ENCODE results near the gene BANP. TPM values are rescaled to one million over a fixed set of nuclear protein-coding genes. Genes with fewer than 3 reads are reported as not detected.
A peak's percentile ranks its signal among the peaks of the same experiment; 100 is the strongest.
"Not testable (repeated sequence)": the region's sequence is repeated elsewhere in the genome, so short reads cannot be mapped to it uniquely, and the experiment has no call there.

Gene BANP
- total RNA-seq, 2 donors from 2014 or later: 31.3 to 59.2 TPM

DNA sequence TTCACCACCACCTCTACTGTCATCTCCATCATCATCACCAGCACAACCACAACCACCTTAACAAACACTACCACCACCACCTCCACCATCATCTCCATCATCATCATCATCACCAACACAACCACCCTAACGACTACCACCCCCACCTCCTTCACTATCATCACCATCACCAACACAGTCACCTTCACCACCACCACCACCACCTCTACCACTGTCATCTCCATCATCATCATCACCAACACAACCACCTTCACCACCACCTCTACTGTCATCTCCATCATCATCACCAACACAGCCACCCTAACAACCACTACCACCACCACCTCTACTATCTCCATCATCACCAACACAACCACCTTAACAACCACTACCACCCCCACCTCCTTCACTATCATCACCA lies 102.2 kb downstream of the BANP start:
- not testable (repeated sequence) for ATAC-seq; DNase-seq (ENCODE audit: low spot score); H3K27ac Mint-ChIP-seq; H3K36me3 Mint-ChIP-seq; H3K27me3 Mint-ChIP-seq; H3K4me3 Mint-ChIP-seq; H3K9me3 Mint-ChIP-seq; H3K4me1 Mint-ChIP-seq (ENCODE audit: low read depth in 2 of 2)

GRCh38 chr16:88055356-88055755 lies 104.1 kb downstream of the BANP start:
- H3K27ac Mint-ChIP-seq: no peak overlapping the region
- H3K36me3 Mint-ChIP-seq: no peaks in the 10 kb centered on the region
- no peaks in the 10 kb centered on the region for H3K9me3 Mint-ChIP-seq
- no peaks in the 10 kb centered on the region for H3K27me3 Mint-ChIP-seq
- no peak overlapping the region for H3K4me3 Mint-ChIP-seq
- H3K4me1 Mint-ChIP-seq (ENCODE audit: low read depth in 2 of 2): no peaks in the 10 kb centered on the region
- DNase-seq (ENCODE audit: low spot score) (no peak), ATAC-seq (no peak)

DNA sequence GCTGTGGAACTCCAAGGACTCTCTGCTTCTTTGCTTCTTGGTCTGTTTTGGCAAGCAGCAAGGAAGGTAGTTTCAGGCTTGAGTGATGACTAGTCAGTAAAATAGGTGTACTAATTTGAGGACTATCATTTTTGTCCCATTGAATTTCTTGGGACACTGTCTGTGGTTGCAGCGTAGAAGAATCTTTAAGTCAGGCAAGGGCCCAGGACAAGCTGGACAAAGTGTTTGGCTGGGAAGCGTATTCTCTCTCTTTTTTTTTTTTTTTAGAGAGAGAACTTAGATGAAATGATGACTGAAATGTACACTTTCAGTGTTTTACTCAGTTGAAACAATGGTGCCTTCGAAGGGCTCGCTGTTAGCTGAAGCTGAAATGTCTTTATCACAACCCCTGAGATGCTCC lies 105.0 kb downstream of the BANP start:
- ATAC-seq (no peak), DNase-seq (ENCODE audit: low spot score) (no peak)
- Mint-ChIP-seq H3K9me3 (no peaks in the 10 kb centered on the region), H3K27me3 (no peaks in the 10 kb centered on the region), H3K36me3 (no peaks in the 10 kb centered on the region), H3K4me3 (no peak overlapping the region), H3K27ac (no peak overlapping the region), H3K4me1 (ENCODE audit: low read depth in 2 of 2) (no peaks in the 10 kb centered on the region)

DNA sequence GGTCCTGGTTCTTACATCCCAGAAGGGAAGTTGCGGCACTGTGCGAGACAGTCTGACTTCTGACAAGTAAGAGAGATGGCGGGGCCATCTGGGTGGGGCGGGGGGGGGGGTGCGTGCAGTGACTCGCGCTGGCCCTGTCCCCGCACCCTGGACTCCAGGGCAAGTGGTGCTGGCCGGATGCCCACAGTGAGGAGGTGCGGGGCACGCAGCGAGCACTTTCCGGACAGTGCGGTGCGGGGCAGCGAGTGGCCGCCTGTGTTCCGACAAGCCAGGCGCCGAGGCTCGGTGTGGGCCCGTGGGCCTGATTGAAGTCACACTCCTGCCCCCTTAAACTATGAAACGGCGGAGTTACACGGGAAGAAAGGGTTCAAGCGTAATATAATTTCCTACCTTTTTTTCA lies 106.4 kb downstream of the BANP start:
- no peak overlapping the region for H3K4me3 Mint-ChIP-seq
- ATAC-seq (no peak), DNase-seq (ENCODE audit: low spot score) (peak; percentile 60)
- H3K27ac Mint-ChIP-seq: no peak overlapping the region
- H3K36me3 Mint-ChIP-seq: no peaks in the 10 kb centered on the region
- H3K27me3 Mint-ChIP-seq: no peaks in the 10 kb centered on the region
- no peaks in the 10 kb centered on the region for H3K4me1 Mint-ChIP-seq (ENCODE audit: low read depth in 2 of 2)
- no peaks in the 10 kb centered on the region for H3K9me3 Mint-ChIP-seq

GRCh38 chr16:88058136-88058535 lies 106.9 kb downstream of the BANP start:
- Mint-ChIP-seq H3K36me3 (no peaks in the 10 kb centered on the region), H3K4me3 (no peak overlapping the region), H3K27me3 (no peaks in the 10 kb centered on the region), H3K9me3 (no peaks in the 10 kb centered on the region), H3K27ac (no peak overlapping the region), H3K4me1 (ENCODE audit: low read depth in 2 of 2) (no peaks in the 10 kb centered on the region)
- DNase-seq (ENCODE audit: low spot score): peak; percentile 44
- no peak for ATAC-seq

DNA sequence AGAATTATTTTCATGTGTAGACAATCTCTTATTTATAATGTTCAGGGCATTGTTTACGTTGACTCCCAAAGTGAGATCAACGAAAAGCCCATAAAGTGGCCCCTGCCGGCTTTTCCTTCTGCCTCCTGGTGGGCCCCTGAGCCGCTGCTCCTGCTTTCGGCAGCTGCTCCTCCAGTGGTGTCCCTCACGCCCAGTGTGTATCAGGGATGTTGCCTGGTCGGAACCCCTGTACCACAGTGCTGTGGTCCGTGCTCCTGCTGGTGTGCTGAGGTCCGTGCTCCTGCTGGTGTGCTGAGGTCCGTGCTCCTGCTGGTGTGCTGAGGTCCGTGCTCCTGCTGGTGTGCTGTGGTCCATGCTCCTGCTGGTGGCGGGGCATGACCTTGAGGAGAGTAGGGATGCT lies 107.6 kb downstream of the BANP start:
- H3K9me3 Mint-ChIP-seq: no peaks in the 10 kb centered on the region
- no peak overlapping the region for H3K4me3 Mint-ChIP-seq
- H3K4me1 Mint-ChIP-seq (ENCODE audit: low read depth in 2 of 2): no peaks in the 10 kb centered on the region
- DNase-seq (ENCODE audit: low spot score): peak; percentile 26
- H3K27ac Mint-ChIP-seq: no peak overlapping the region
- no peak for ATAC-seq
- H3K27me3 Mint-ChIP-seq: no peaks in the 10 kb centered on the region
- H3K36me3 Mint-ChIP-seq: no peaks in the 10 kb centered on the region

GRCh38 chr16:88059701-88060386 lies 108.6 kb downstream of the BANP start:
- Mint-ChIP-seq H3K27ac (no peak overlapping the region), H3K4me1 (ENCODE audit: low read depth in 2 of 2) (no peaks in the 10 kb centered on the region), H3K4me3 (no peak overlapping the region), H3K36me3 (no peaks in the 10 kb centered on the region), H3K27me3 (no peaks in the 10 kb centered on the region), H3K9me3 (no peaks in the 10 kb centered on the region)
- no peak for DNase-seq (ENCODE audit: low spot score)
- ATAC-seq: peak in 1 of 2 donors; percentile 19

DNA sequence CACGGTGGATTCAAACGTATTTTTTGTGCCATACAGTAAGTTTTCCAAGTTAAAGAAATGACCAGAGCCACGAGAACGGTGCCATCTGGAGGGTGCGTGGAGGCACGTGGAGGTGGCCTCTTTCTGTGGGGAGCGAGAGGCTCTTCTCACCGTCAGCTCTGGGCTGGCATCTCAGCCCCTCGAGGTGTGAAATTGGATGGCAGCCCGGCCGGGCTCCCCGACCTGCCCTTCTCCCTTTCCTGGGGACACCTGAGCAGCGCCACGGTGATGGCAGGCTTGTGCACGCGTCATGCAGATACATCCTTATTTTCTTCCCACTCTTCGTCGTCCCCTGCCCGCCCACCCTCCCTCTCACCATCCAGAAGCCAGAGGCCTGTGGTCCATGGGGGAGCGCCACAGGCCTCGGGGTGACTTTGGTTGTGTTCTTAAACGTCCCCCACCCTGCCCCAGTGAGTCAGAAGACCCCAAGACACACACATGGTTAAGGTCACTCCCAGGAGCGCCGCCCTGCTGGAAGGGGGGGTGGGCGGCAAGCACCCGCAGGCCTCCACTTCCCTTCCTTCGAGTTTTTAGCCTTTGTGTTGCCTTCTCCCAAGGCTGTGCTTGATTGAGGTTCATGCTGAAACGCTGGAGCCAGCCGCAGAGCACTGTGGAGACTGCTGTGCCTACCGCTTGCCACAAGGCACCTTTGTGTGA lies 109.4 kb downstream of the BANP start:
- Mint-ChIP-seq H3K4me1 (ENCODE audit: low read depth in 2 of 2) (no peaks in the 10 kb centered on the region), H3K4me3 (no peak overlapping the region), H3K36me3 (no peaks in the 10 kb centered on the region), H3K27ac (no peak overlapping the region), H3K27me3 (no peaks in the 10 kb centered on the region), H3K9me3 (no peaks in the 10 kb centered on the region)
- DNase-seq (ENCODE audit: low spot score) (no peak), ATAC-seq (no peak)

- no peak overlapping the region for H3K4me3 Mint-ChIP-seq
- no peak for ATAC-seq
- DNase-seq (ENCODE audit: low spot score): no peak
- H3K36me3 Mint-ChIP-seq: no peaks in the 10 kb centered on the region
- H3K4me1 Mint-ChIP-seq (ENCODE audit: low read depth in 2 of 2): no peaks in the 10 kb centered on the region
- no peak overlapping the region for H3K27ac Mint-ChIP-seq
- no peaks in the 10 kb centered on the region for H3K27me3 Mint-ChIP-seq
- H3K9me3 Mint-ChIP-seq: no peaks in the 10 kb centered on the region
Observed at GRCh38 chr16:88061346-88062110, 110.3 kb downstream of the BANP start.

- peak; percentile 12 for DNase-seq (ENCODE audit: low spot score)
- no peaks in the 10 kb centered on the region for H3K36me3 Mint-ChIP-seq
- H3K27ac Mint-ChIP-seq: no peak overlapping the region
- no peaks in the 10 kb centered on the region for H3K4me1 Mint-ChIP-seq (ENCODE audit: low read depth in 2 of 2)
- H3K4me3 Mint-ChIP-seq: no peak overlapping the region
- ATAC-seq: no peak
- no peaks in the 10 kb centered on the region for H3K9me3 Mint-ChIP-seq
- H3K27me3 Mint-ChIP-seq: no peaks in the 10 kb centered on the region
Observed at GRCh38 chr16:88062341-88063210, 111.3 kb downstream of the BANP start.

DNA sequence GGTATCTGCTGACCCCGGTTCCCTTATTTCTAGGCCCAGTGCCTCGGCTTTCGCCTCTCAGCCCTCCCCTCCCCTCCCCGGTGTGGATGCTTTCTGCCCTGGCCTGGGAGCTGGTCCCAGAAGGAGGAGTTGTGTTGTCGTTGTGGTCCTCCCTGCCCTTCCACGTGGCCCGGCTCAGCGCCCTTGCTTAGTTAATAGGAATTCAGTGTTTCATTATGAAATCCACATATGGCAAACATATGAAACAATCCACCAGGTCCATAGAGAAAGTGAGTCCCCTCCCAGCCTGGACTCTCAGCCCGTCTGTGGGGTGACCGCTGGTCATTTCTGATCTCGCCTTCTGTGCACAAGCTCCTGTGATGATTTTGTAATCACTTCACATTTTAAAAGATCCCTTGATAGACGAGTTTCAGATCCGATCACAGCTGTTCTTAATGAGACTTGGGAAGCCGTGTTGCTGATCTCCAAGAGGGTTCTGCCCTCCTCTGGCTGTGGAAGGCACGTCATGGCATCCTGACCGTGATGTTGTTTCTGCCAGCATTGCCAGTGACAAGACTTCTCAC lies 112.1 kb downstream of the BANP start:
- no peak overlapping the region for H3K4me3 Mint-ChIP-seq
- H3K9me3 Mint-ChIP-seq: no peaks in the 10 kb centered on the region
- no peak overlapping the region for H3K27ac Mint-ChIP-seq
- H3K27me3 Mint-ChIP-seq: no peaks in the 10 kb centered on the region
- no peaks in the 10 kb centered on the region for H3K36me3 Mint-ChIP-seq
- DNase-seq (ENCODE audit: low spot score) (no peak), ATAC-seq (no peak)
- no peaks in the 10 kb centered on the region for H3K4me1 Mint-ChIP-seq (ENCODE audit: low read depth in 2 of 2)

DNA sequence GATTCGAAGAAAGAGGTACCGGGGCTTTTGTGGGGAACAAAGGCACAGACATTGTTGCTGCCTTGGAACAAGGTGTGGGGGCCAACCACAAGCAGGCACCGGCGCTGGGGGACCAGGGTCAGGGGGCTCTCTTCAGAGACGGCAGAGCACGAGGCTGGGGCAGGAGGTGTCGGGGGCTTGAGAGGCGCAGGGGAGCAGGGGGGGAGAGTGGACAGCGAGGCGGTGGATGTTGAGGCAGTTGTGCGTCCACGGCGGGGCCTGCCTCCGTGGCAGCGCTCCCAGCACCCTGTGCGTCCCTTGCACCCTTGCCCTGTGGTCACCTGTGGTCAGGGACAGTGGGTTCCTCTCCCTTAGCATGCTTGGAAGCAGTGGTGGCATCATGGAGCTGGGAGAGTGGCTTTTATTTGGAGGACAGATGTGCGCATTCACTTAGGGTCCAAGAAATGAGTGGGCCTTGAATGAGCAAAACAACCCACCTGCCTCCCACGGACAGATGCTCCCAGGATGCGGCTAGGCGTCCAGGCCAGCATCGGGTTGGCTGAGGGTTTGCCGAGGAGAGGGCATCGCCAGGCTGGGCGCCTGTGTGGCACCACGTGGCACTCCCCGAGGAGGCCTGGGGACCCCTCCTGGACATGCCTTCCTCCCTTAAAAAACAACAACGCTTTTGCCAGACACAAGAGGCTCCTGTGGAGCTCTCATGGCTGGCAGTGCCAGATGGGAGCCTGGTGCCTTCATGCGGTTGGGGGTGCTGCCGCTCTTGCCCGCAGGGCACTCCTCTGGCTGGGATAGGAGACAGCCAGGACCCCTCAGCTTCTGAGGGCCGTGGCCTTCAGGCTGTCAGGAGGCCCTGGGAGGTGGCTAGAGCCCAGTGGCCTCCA lies 113.0 kb downstream of the BANP start:
- H3K9me3 Mint-ChIP-seq: no peaks in the 10 kb centered on the region
- H3K4me1 Mint-ChIP-seq (ENCODE audit: low read depth in 2 of 2): no peaks in the 10 kb centered on the region
- H3K4me3 Mint-ChIP-seq: no peak overlapping the region
- DNase-seq (ENCODE audit: low spot score): no peak
- ATAC-seq: no peak
- no peaks in the 10 kb centered on the region for H3K27me3 Mint-ChIP-seq
- no peaks in the 10 kb centered on the region for H3K36me3 Mint-ChIP-seq
- H3K27ac Mint-ChIP-seq: no peak overlapping the region

Measured in natural killer cell treated with Interleukin-12 subunit alpha and Interleukin-12 subunit beta and Interleukin-15 and Interleukin-18, amount 100 ng/mL, for 72 hours (primary cell).